GM18508 (cell line): ENCODE results near the gene KIR3DL2.
"Not testable (repeated sequence)": the region's sequence is repeated elsewhere in the genome, so short reads cannot be mapped to it uniquely, and the experiment has no call there.

Experiments used
- ATAC-seq: cut with Tn5 transposase; IDR thresholded peaks from one replicate; pipeline ENCODE4 v1.9.1; 2021; ENCODE audit warnings: moderate number of reproducible peaks; ENCODE audit not compliant: insufficient read depth, unreplicated experiment

Gene KIR3DL2

GRCh38 chr19:54850061-54850640 lies at the start of gene KIR3DL2:
TSS of gene KIR3DL2 (plus strand) at chr19:54850443. CDS start at chr19:54850476, 33 bp downstream.
- ATAC-seq, result not testable (repeated sequence)

GRCh38 chr19:54803410-54803809 lies 46.8 kb upstream of the KIR3DL2 start, which contains the start of gene KIR2DL4:
TSS of gene KIR2DL4 (plus strand) at chr19:54803610. CDS start at chr19:54803652, 42 bp downstream.
- no peak for ATAC-seq

- ATAC-seq, result no peak
Measured at GRCh38 chr19:54804101-54804500, 46.1 kb upstream of the KIR3DL2 start.

DNA sequence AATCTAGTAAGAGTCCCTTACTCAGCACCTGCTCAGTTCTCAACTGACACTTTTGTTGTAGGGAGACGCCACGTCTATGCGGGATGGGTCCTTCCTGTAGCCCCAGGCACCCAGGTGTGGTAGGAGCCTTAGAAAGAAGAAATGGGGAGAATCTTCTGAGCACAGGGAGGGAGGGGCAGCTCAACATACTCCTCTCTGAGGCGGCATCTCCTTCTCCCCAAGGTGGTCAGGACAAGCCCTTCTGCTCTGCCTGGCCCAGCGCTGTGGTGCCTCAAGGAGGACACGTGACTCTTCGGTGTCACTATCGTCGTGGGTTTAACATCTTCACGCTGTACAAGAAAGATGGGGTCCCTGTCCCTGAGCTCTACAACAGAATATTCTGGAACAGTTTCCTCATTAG lies 45.7 kb upstream of the KIR3DL2 start:
- no peak for ATAC-seq

- no peak for ATAC-seq
Measured at GRCh38 chr19:54805665-54806515, 44.4 kb upstream of the KIR3DL2 start.

GRCh38 chr19:54806516-54806838 lies 43.8 kb upstream of the KIR3DL2 start:
- ATAC-seq, result no peak

- not testable (repeated sequence) for ATAC-seq
Measured at GRCh38 chr19:54814571-54814970, 35.7 kb upstream of the KIR3DL2 start.

DNA sequence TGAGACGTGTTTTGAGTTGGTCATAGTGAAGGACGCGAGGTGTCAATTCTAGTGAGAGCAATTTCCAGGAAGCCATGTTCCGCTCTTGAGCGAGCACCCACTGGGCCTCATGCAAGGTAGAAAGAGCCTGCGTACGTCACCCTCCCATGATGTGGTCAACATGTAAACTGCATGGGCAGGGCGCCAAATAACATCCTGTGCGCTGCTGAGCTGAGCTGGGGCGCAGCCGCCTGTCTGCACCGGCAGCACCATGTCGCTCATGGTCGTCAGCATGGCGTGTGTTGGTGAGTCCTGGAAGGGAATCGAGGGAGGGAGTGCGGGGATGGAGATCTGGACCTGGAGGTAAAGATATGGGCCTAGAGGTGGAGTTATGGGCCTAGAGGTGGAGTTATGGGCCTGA lies 34.0 kb upstream of the KIR3DL2 start, which contains the start of gene KIR3DL1:
Gene KIR3DL1, plus strand, starts transcription at position 218 of the 400 bp plus-strand sequence.
- ATAC-seq, result not testable (repeated sequence)

- ATAC-seq, result no peak
Measured at GRCh38 chr19:54817670-54818536, 32.3 kb upstream of the KIR3DL2 start.

DNA sequence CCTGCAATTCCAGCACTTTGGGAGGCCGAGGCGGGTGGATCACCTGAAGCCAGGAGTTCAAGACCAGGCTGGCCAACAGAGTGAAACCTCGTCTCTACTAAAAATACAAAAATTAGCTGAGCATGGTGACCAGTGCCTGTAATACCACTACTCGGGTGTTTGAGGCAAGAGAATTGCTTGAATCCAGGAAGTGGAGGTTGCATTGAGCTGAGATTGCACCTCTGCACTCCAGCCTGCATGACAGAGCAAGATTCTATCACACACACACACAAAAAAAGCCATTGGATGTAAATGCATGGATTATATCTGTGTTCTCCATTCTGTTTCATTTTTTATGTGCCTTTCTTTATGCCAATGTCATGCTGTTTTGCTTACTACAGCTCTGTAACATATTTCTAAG lies 25.8 kb upstream of the KIR3DL2 start:
- ATAC-seq, result not testable (repeated sequence)

DNA sequence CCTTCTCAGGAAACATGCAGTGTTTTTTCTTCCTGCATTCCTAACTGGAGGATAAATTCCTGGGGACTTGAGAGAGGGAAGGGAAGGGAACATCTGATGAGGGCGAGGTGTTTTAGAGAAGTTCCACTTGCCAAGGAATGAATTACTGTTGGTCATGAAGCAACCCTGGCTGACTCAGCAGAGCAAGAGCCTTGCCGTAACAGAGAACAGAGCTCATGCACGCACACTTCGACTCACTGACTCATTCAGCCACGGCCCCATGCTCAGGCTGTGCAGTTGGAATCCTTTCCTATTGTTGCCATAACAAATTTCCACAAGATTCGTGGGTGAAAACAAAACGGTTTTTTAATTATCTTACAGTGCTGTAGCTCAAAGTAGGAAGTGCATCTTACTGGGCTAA lies 24.9 kb upstream of the KIR3DL2 start:
- not testable (repeated sequence) for ATAC-seq

- ATAC-seq, result not testable (repeated sequence)
Measured at GRCh38 chr19:54828064-54828463, 22.2 kb upstream of the KIR3DL2 start.

DNA sequence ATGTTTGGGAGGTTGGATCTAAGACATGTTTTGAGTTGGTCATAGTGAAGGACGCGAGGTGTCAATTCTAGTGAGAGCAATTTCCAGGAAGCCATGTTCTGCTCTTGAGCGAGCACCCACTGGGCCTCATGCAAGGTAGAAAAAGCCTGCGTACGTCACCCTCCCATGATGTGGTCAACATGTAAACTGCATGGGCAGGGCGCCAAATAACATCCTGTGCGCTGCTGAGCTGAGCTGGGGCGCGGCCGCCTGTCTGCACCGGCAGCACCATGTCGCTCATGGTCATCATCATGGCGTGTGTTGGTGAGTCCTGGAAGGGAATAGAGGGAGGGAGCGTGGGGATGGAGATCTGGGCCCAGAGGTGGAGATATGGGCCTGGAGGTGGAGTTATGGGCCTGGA lies 17.7 kb upstream of the KIR3DL2 start, which contains the start of gene KIR2DS4:
Gene KIR2DS4, plus strand, starts transcription at position 181 of the 400 bp plus-strand sequence.
- ATAC-seq, result not testable (repeated sequence)

GRCh38 chr19:54835126-54835525 lies 15.1 kb upstream of the KIR3DL2 start:
- not testable (repeated sequence) for ATAC-seq

DNA sequence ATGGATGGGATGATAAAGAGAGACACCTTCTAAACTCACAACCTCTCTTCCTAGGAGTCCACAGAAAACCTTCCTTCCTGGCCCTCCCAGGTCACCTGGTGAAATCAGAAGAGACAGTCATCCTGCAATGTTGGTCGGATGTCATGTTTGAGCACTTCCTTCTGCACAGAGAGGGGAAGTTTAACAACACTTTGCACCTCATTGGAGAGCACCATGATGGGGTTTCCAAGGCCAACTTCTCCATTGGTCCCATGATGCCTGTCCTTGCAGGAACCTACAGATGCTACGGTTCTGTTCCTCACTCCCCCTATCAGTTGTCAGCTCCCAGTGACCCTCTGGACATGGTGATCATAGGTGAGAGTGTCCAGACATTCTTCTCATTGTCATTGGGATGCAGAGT lies 12.7 kb upstream of the KIR3DL2 start:
- ATAC-seq, result not testable (repeated sequence)

- ATAC-seq, result not testable (repeated sequence)
Measured at GRCh38 chr19:54843171-54843570, 7.1 kb upstream of the KIR3DL2 start.

GRCh38 chr19:54850930-54851329 lies 687 bp downstream of the KIR3DL2 start:
- no peak for ATAC-seq

GRCh38 chr19:54851353-54851752 lies 1.1 kb downstream of the KIR3DL2 start:
- ATAC-seq, result no peak

- ATAC-seq, result not testable (repeated sequence)
Measured at GRCh38 chr19:54855241-54855640, 5.0 kb downstream of the KIR3DL2 start.

DNA sequence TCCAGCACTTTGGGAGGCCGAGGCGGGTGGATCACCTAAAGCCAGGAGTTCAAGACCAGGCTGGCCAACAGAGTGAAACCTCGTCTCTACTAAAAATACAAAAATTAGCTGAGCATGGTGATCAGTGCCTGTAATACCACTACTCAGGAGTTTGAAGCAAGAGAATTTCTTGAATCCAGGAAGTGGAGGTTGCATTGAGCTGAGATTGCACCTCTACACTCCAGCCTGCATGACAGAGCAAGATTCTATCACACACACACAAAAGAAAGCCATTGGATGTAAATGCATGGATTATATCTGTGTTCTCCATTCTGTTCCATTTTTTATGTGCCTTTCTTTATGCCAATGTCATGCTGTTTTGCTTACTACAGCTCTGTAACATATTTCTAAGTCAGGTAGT lies 8.2 kb downstream of the KIR3DL2 start:
- not testable (repeated sequence) for ATAC-seq
